H1 (cell line): ENCODE results near the gene CMTM2. TPM values are rescaled to one million over a fixed set of nuclear protein-coding genes. Genes with fewer than 3 reads are reported as not detected.
A peak's percentile ranks its signal among the peaks of the same experiment; 100 is the strongest.

Source experiments
- CTCF ChIA-PET: fragments of 300-600 bp; sonication (Branson Sonifier 250); formaldehyde crosslinking; loops from one replicate; lab custom pipeline; 2021; ENCODE audit not compliant: partially characterized antibody; lab: Charles Lee
- POLR2A ChIA-PET: fragments of 300-600 bp; sonication (Branson Sonifier 250); formaldehyde crosslinking; loops from one replicate; lab custom pipeline; 2021; ENCODE audit warnings: inconsistent platforms; ENCODE audit not compliant: partially characterized antibody; lab: Charles Lee
- DNase-seq, 2 experiments: peaks; one replicate each; pipeline versions ENCODE4 v3.0.0 to v3.0.0-alpha.2; 2010 to 2022; ENCODE audit warnings: low spot score in 2 of 2, low read depth in 1 of 2, mixed read lengths in 1 of 2
- FAIRE-seq: peaks from 2 replicates; lab custom pipeline; 2011; peaks lifted over from hg19 to GRCh38; lab: Jason Lieb, UNC
- H2AFZ ChIP-seq: 2 replicates; pipeline ENCODE4 v1.8.1; 2012; ENCODE audit warnings: low read length, inconsistent platforms
- H2AK5ac ChIP-seq: 2 replicates; pipeline ENCODE4 v1.6.1; 2013; ENCODE audit warnings: low read depth, low read length
- H2BK120ac ChIP-seq: replicated peaks from 2 replicates; pipeline ENCODE3; 2013; ENCODE audit warnings: low read depth, low read length, inconsistent platforms
- H2BK12ac ChIP-seq: 2 replicates; pipeline ENCODE4 v1.6.1; 2013; ENCODE audit warnings: low read depth, low read length
- H2BK15ac ChIP-seq: 2 replicates; pipeline ENCODE4 v1.6.1; 2013; ENCODE audit warnings: low read length
- H2BK20ac ChIP-seq: 2 replicates; pipeline ENCODE4 v1.6.1; 2013; ENCODE audit warnings: low read length
- H2BK5ac ChIP-seq: 2 replicates; pipeline ENCODE4 v1.6.1; 2013; ENCODE audit warnings: low read depth, low read length
- H3K14ac ChIP-seq: 2 replicates; pipeline ENCODE4 v1.6.1; 2013; ENCODE audit warnings: inconsistent platforms; ENCODE audit not compliant: insufficient read length
- H3K18ac ChIP-seq: 2 replicates; pipeline ENCODE4 v1.6.1; 2013; ENCODE audit warnings: low read length; ENCODE audit errors: extremely low read depth
- H3K23ac ChIP-seq: 2 replicates; pipeline ENCODE4 v1.6.1; 2013; ENCODE audit warnings: inconsistent platforms; ENCODE audit not compliant: insufficient read length
- H3K23me2 ChIP-seq: 2 replicates; pipeline ENCODE4 v1.6.1; 2013; ENCODE audit warnings: low read depth, low read length
- H3K27ac ChIP-seq: 2 replicates; pipeline ENCODE4 v1.6.1; 2011; ENCODE audit warnings: low read depth, low read length, inconsistent platforms
- H3K27me3 ChIP-seq, 4 experiments: replicated peaks in 1 of 4; 1 replicate in 1 of 4; 2 replicates in 3 of 4; pipeline versions ENCODE4 v1.6.1 to v1.8.1; 2011 to 2013; ENCODE audit warnings: low read length in 3 of 4, mild to moderate bottlenecking in 3 of 4, inconsistent platforms in 2 of 4, mixed read lengths in 2 of 4, moderate library complexity in 1 of 4; ENCODE audit not compliant: control insufficient read depth in 3 of 4, insufficient read depth in 3 of 4; ENCODE audit errors: extremely low read depth in 1 of 4
- H3K36me3 ChIP-seq, 4 experiments: 2 replicates each; pipeline versions ENCODE4 v1.6.1 to v1.8.1; 2011 to 2013; ENCODE audit warnings: mild to moderate bottlenecking in 4 of 4, low read length in 3 of 4, moderate library complexity in 2 of 4, control low read depth in 1 of 4, inconsistent platforms in 1 of 4; ENCODE audit not compliant: insufficient read depth in 4 of 4, control insufficient read depth in 2 of 4
- H3K4ac ChIP-seq: replicated peaks from 2 replicates; pipeline ENCODE3; 2013; ENCODE audit warnings: low read length, low read depth, mixed read lengths, inconsistent platforms; ENCODE audit not compliant: insufficient read length
- H3K4me1 ChIP-seq, 4 experiments: replicated peaks in 1 of 4; 1 replicate in 1 of 4; 2 replicates in 3 of 4; pipeline versions ENCODE4 v1.6.1 to v1.8.1; 2011 to 2013; ENCODE audit warnings: low read length in 3 of 4, inconsistent platforms in 2 of 4, mixed read lengths in 1 of 4; ENCODE audit not compliant: insufficient read depth in 4 of 4, control insufficient read depth in 3 of 4
- H3K4me2 ChIP-seq, 2 experiments: 2 replicates each; pipeline versions ENCODE4 v1.6.1 to v1.8.1; 2011 to 2013; ENCODE audit warnings: low read depth in 2 of 2, low read length in 2 of 2, control low read depth in 1 of 2, inconsistent platforms in 1 of 2, mild to moderate bottlenecking in 1 of 2; ENCODE audit not compliant: insufficient read depth in 1 of 2
- H3K4me3 ChIP-seq, 4 experiments: fragments of 200-600, 300-600 bp in 1 of 4; sonication (generic), shearing (Covaris generic), sonication (Bioruptor Twin) in 1 of 4; 2 replicates each; pipeline versions ENCODE4 v1.5.1 to v1.8.1; 2011 to 2016; ENCODE audit warnings: low read length in 4 of 4, low read depth in 3 of 4, control low read depth in 2 of 4, inconsistent platforms in 2 of 4, mild to moderate bottlenecking in 2 of 4, mixed read lengths in 1 of 4, moderate library complexity in 1 of 4; ENCODE audit not compliant: insufficient read depth in 2 of 4; ENCODE audit errors: extremely low read depth in 1 of 4
- H3K56ac ChIP-seq: replicated peaks from 2 replicates; pipeline ENCODE3; 2013; ENCODE audit warnings: low read depth, mild to moderate bottlenecking, mixed read lengths, low read length, inconsistent platforms; ENCODE audit not compliant: insufficient read length
- H3K79me1 ChIP-seq: 2 replicates; pipeline ENCODE4 v1.6.1; 2013; ENCODE audit warnings: low read depth, low read length, control low read depth
- H3K79me2 ChIP-seq, 2 experiments: 2 replicates each; pipeline versions ENCODE4 v1.6.1 to v1.8.1; 2012 to 2013; ENCODE audit warnings: low read length in 2 of 2, mild to moderate bottlenecking in 2 of 2, inconsistent platforms in 1 of 2; ENCODE audit not compliant: insufficient read depth in 2 of 2, control insufficient read depth in 1 of 2
- H3K9ac ChIP-seq, 4 experiments: replicated peaks in 1 of 4; 1 replicate in 1 of 4; 2 replicates in 3 of 4; pipeline versions ENCODE4 v1.6.1 to v1.8.1; 2011 to 2013; ENCODE audit warnings: low read depth in 3 of 4, low read length in 3 of 4, control low read depth in 2 of 4, mild to moderate bottlenecking in 2 of 4, moderate library complexity in 2 of 4, inconsistent platforms in 1 of 4; ENCODE audit errors: extremely low read depth in 1 of 4
- H3K9me3 ChIP-seq, 2 experiments: 2 replicates each; pipeline versions ENCODE4 v1.6.1 to v1.8.1; 2012 to 2013; ENCODE audit warnings: mild to moderate bottlenecking in 2 of 2, moderate library complexity in 2 of 2, control low read depth in 1 of 2, inconsistent platforms in 1 of 2, low read depth in 1 of 2, low read length in 1 of 2, mixed read lengths in 1 of 2; ENCODE audit not compliant: insufficient read depth in 2 of 2
- H4K20me1 ChIP-seq, 2 experiments: replicated peaks in 1 of 2; 2 replicates each; pipeline versions ENCODE3 to v1.8.1; 2011 to 2013; ENCODE audit warnings: inconsistent platforms in 2 of 2, low read length in 2 of 2, mild to moderate bottlenecking in 1 of 2; ENCODE audit not compliant: insufficient read depth in 2 of 2, control insufficient read depth in 1 of 2
- H4K5ac ChIP-seq: 2 replicates; pipeline ENCODE4 v1.6.1; 2013; ENCODE audit warnings: low read length, low read depth, mixed read lengths, inconsistent platforms; ENCODE audit not compliant: insufficient read length
- H4K8ac ChIP-seq: 2 replicates; pipeline ENCODE4 v1.8.0; 2013; ENCODE audit warnings: mild to moderate bottlenecking, moderate library complexity, low read length, inconsistent platforms; ENCODE audit not compliant: insufficient read depth; ENCODE audit errors: extremely low read depth
- H4K91ac ChIP-seq: replicated peaks from 2 replicates; pipeline ENCODE3; 2013; ENCODE audit warnings: low read length, mixed read lengths, inconsistent platforms; ENCODE audit not compliant: insufficient read length
- CBX8 ChIP-seq: fragments of 300-800, 300-1000 bp; sonication (generic); IDR thresholded peaks from 2 replicates; pipeline ENCODE4 v1.7.1; 2016; ENCODE audit warnings: low read depth, low read length, borderline replicate concordance
- CEBPB ChIP-seq: IDR thresholded peaks from 2 replicates; pipeline ENCODE4 v1.6.1; 2012; ENCODE audit warnings: low read depth, low read length
- GABPA ChIP-seq: IDR thresholded peaks from 2 replicates; pipeline ENCODE4 v1.6.1; 2011; ENCODE audit warnings: mild to moderate bottlenecking, low read length, moderate library complexity, borderline replicate concordance; ENCODE audit not compliant: insufficient read depth
- MAFK ChIP-seq: IDR thresholded peaks from 2 replicates; pipeline ENCODE4 v1.6.1; 2012; ENCODE audit warnings: low read depth, mild to moderate bottlenecking, improper control_type of control experiment, low read length
- SIN3A ChIP-seq, 2 experiments: IDR thresholded peaks in 1 of 2; conservative IDR thresholded peaks in 1 of 2; 2 replicates each; pipeline ENCODE4 v1.6.1; 2011 to 2012; ENCODE audit warnings: low read length in 2 of 2, improper control_type of control experiment in 1 of 2, low read depth in 1 of 2, mild to moderate bottlenecking in 1 of 2
- SRF ChIP-seq: IDR thresholded peaks from 2 replicates; pipeline ENCODE4 v1.6.1; 2011; ENCODE audit warnings: mild to moderate bottlenecking, low read depth, low read length, moderate library complexity
- SUZ12 ChIP-seq: fragments of 200-600 bp; sonication (generic); IDR thresholded peaks from 2 replicates; pipeline ENCODE4 v1.6.1; 2012; ENCODE audit warnings: mild to moderate bottlenecking, inconsistent platforms, low read length, moderate library complexity, mixed read lengths
- TEAD4 ChIP-seq: IDR thresholded peaks from 2 replicates; pipeline ENCODE4 v1.6.1; 2012; ENCODE audit warnings: low read depth, low read length, inconsistent platforms, mixed read lengths
- WGBS, 2 experiments: shearing (Covaris generic) in 1 of 2; methylation state at CpG; one replicate each; pipeline versions ENCODE4 v1.1.6 to v1.1.7; 2013 to 2015; ENCODE audit warnings: low lambda C conversion rate in 2 of 2, mixed read lengths in 2 of 2, inconsistent platforms in 1 of 2, low coverage in 1 of 2, missing lambda C conversion rate in 1 of 2; ENCODE audit not compliant: insufficient replicate concordance in 2 of 2, insufficient coverage in 1 of 2, insufficient read length in 1 of 2; ENCODE audit errors: extremely low coverage in 1 of 2, missing lambda C conversion rate in 1 of 2; 5-methylcytosine and 5-hydroxymethylcytosine counted together
- polyA plus RNA-seq, 7 experiments: library from polyadenylated mRNA; depleted of rRNA in 3 of 7; stranded (reverse) in 5 of 7; unstranded in 2 of 7; fragments of >200 nt in 5 of 7; fragments of 200-250 nt in 2 of 7; gene quantifications; 1 replicate in 5 of 7; 2 replicates in 1 of 7; 4 replicates in 1 of 7; pipeline versions ENCODE4 v1.2.1 to v1.2.3, GENCODE V29; 2011 to 2013; ENCODE audit warnings: missing spikeins in 2 of 7, mixed read lengths in 2 of 7
- total RNA-seq: library from RNA; stranded (reverse); fragmentation: NEBNext Ultra II Directional; extraction: Animal tissue kit (Norgen Biotek cat#: 25700); gene quantifications from 2 replicates; pipeline ENCODE4 v1.2.1, GENCODE V29; 2021

Gene CMTM2
- total and polyA plus RNA-seq, 2 of the 8 experiments (the other 6 are each of a cell fraction or from before 2014, with no cell fraction given): not detected

- Histone ChIP-seq H3K4me2 (peak overlapping the region; percentile 20 to 23; a peak in 1 of 4 replicates), H3K23me2 (peaks cover 4% of the 10 kb centered on the region)
- no peak for FAIRE-seq
Measured at GRCh38 chr16:66580605-66581209, 1.4 kb downstream of the CMTM2 start.

More at GRCh38 chr16:66580605-66581209, 1.4 kb downstream of the CMTM2 start:
- ChIA-PET CTCF (interaction anchor here (0.7 to 4.7 kb wide), 14 partner anchors 9 to 239 kb away, joined by 3 to 30 read pairs (median 4); no protein-coding TSS in a partner anchor), POLR2A (no interaction called here)
- Histone ChIP-seq H3K23ac (no peak overlapping the region), H2BK20ac (no peak overlapping the region), H3K9ac (no peak overlapping the region), H3K4me1 (peaks cover 0 to 11% (median 10%) of the 10 kb centered on the region in 4 experiments), H3K56ac (no peak overlapping the region), H2AK5ac (no peak overlapping the region), H2BK5ac (no peak overlapping the region), H4K20me1 (no peaks in the 10 kb centered on the region), H4K91ac (no peak overlapping the region), H3K79me1 (no peaks in the 10 kb centered on the region), H2BK15ac (no peak overlapping the region), H2BK12ac (no peak overlapping the region), H2AFZ (no peak overlapping the region), H3K79me2 (no peaks in the 10 kb centered on the region), H4K8ac (no peak overlapping the region), H3K27ac (no peak overlapping the region), H3K4me3 (no peak overlapping the region; a peak in 1 of 8 replicates), H4K5ac (no peak overlapping the region), H3K27me3 (peaks cover 19 to 30% (median 27%) of the 10 kb centered on the region in 4 experiments), H3K36me3 (no peaks in the 10 kb centered on the region), H3K9me3 (no peaks in the 10 kb centered on the region), H3K14ac (no peak overlapping the region), H2BK120ac (no peak overlapping the region), H3K4ac (no peak overlapping the region), H3K18ac (no peak overlapping the region)
- 62% methylated on average over 4 of the region's 4 CpGs; no CpG with 5 or more reads in 1 of the 2 experiments for WGBS, 2 experiments
- TF ChIP-seq CBX8: no peak
- no peak for TF ChIP-seq SUZ12
- TF ChIP-seq GABPA: no peak
- no peak for TF ChIP-seq SIN3A (conservative IDR thresholded peaks at IDR 0.05 in 1 of 2, IDR thresholded peaks at IDR 0.05 in 1 of 2; ENCODE audit: low read depth in 1 of 2, low read length in 2 of 2)
- TF ChIP-seq SRF: no peak
- no peak for TF ChIP-seq MAFK
- peak; percentile 57 for TF ChIP-seq CEBPB
- peak; percentile 82 for TF ChIP-seq TEAD4
- no peak for DNase-seq
